ENCODE measurements around the gene FAF1.

- TF ChIP-seq EP300 (IDR thresholded peaks at IDR 0.05; ENCODE audit: borderline replicate concordance) (no peak), REST (IDR thresholded peaks at IDR 0.05; ENCODE audit: low read depth) (no peak), CREB1 (IDR thresholded peaks at IDR 0.05; ENCODE audit: low read depth) (no peak), YY1 (IDR thresholded peaks at IDR 0.05; ENCODE audit: low read depth) (no peak), MAX (IDR thresholded peaks at IDR 0.05) (no peak), ZBTB7A (IDR thresholded peaks at IDR 0.05; ENCODE audit: low read depth) (no peak), FOXM1 (IDR thresholded peaks at IDR 0.05; ENCODE audit: borderline replicate concordance, low read depth) (no peak), CEBPB (IDR thresholded peaks at IDR 0.05) (no peak), TAF1 (IDR thresholded peaks at IDR 0.05; ENCODE audit: low read depth) (no peak), EGR1 (IDR thresholded peaks at IDR 0.05) (no peak), USF1 (IDR thresholded peaks at IDR 0.05) (no peak), RAD21 (IDR thresholded peaks at IDR 0.05; ENCODE audit: low read depth) (no peak)
Measured at GRCh38 chr1:50633465-50633864, 326.6 kb downstream of the FAF1 start.
